SU-DHL-6 (cell line): ENCODE measurements around the gene WTAP.
"Not testable (repeated sequence)": the region's sequence is repeated elsewhere in the genome, so short reads cannot be mapped to it uniquely, and the experiment has no call there.

ENCODE experiments used
- H2AFZ ChIP-seq: fragments of 200-600 bp; sonication (generic); 2 replicates; pipeline ENCODE4 v1.6.1; 2014; ENCODE audit warnings: low read depth, mild to moderate bottlenecking, moderate library complexity, mixed read lengths, antibody characterized with exemption, low read length; ENCODE audit not compliant: severe bottlenecking
- H3F3A ChIP-seq: fragments of 200-600 bp; shearing (Covaris generic); 2 replicates; pipeline ENCODE4 v1.6.0; 2016; ENCODE audit warnings: antibody characterized with exemption, mild to moderate bottlenecking; ENCODE audit not compliant: insufficient read depth
- H3K27ac ChIP-seq: fragments of 200-600 bp; sonication (generic); 2 replicates; pipeline ENCODE4 v1.5.1; 2016; ENCODE audit warnings: low read depth, mild to moderate bottlenecking, low read length, moderate library complexity, mixed read lengths
- H3K27me3 ChIP-seq: fragments of 200-600 bp; sonication (generic), shearing (Covaris generic); 2 replicates; pipeline ENCODE4 v1.6.0; 2014; ENCODE audit warnings: mild to moderate bottlenecking, low read length
- H3K36me3 ChIP-seq: fragments of 200-600 bp; sonication (generic); 2 replicates; pipeline ENCODE4 v1.6.1; 2014; ENCODE audit warnings: mild to moderate bottlenecking, low read length, mixed read lengths
- H3K4me2 ChIP-seq: fragments of 300-600, 200-600 bp; shearing (Covaris generic), sonication (generic); 2 replicates; pipeline ENCODE4 v1.6.0; 2014; ENCODE audit warnings: low read length, low read depth, mild to moderate bottlenecking; ENCODE audit not compliant: poor library complexity, severe bottlenecking
- H3K4me3 ChIP-seq: fragments of 200-600 bp; sonication (generic); 2 replicates; pipeline ENCODE4 v1.5.1; 2014; ENCODE audit warnings: antibody characterized with exemption, low read length, mild to moderate bottlenecking, mixed read lengths; ENCODE audit not compliant: insufficient read depth, poor library complexity, severe bottlenecking
- H3K79me2 ChIP-seq: fragments of 200-600 bp; sonication (generic); 2 replicates; pipeline ENCODE4 v1.6.1; 2014; ENCODE audit warnings: mild to moderate bottlenecking, low read length, moderate library complexity; ENCODE audit not compliant: insufficient read depth
- H3K9ac ChIP-seq: fragments of 200-600 bp; sonication (generic); 2 replicates; pipeline ENCODE4 v1.7.0; 2014; ENCODE audit warnings: mild to moderate bottlenecking, low read length
- H3K9me2 ChIP-seq: fragments of 200-600 bp; sonication (generic); replicated peaks from 2 replicates; pipeline ENCODE4 v1.6.1; 2014; ENCODE audit warnings: low read length; ENCODE audit not compliant: insufficient read depth
- H3K9me3 ChIP-seq: fragments of 200-600 bp; sonication (generic); 2 replicates; pipeline ENCODE4 v1.6.1; 2014; ENCODE audit warnings: low read length, mixed read lengths; ENCODE audit not compliant: insufficient read depth
- H4K20me1 ChIP-seq: fragments of 200-600 bp; sonication (generic); 2 replicates; pipeline ENCODE4 v1.6.1; 2014; ENCODE audit warnings: low read depth, mild to moderate bottlenecking, antibody characterized with exemption, low read length, moderate library complexity, mixed read lengths
- CTCF ChIP-seq: fragments of 200-600 bp; sonication (generic); IDR thresholded peaks from one replicate; pipeline ENCODE4 v1.5.1; 2017; ENCODE audit warnings: antibody characterized with exemption, mild to moderate bottlenecking, low read length, moderate library complexity; ENCODE audit not compliant: insufficient read depth, poor library complexity, severe bottlenecking
- EZH2phosphoT487 ChIP-seq: fragments of 200-600 bp; sonication (generic), shearing (Covaris generic); conservative IDR thresholded peaks from 2 replicates; pipeline ENCODE4 v1.6.1; 2018; ENCODE audit warnings: mild to moderate bottlenecking, antibody characterized with exemption, low read length, moderate library complexity, mixed read lengths

Gene WTAP

GRCh38 chr6:159746759-159747158 lies 19.5 kb downstream of the WTAP start:
- Histone ChIP-seq H3K79me2 (peaks cover 47% of the 10 kb centered on the region), H3K9me2 (no peaks in the 10 kb centered on the region), H3K4me2 (no peak overlapping the region), H3F3A (peaks cover 29% of the 10 kb centered on the region; the same call in 1 of the 2 replicates), H3K9ac (no peak overlapping the region), H3K4me3 (no peak overlapping the region), H4K20me1 (peaks cover 18% of the 10 kb centered on the region), H3K36me3 (peaks cover 74% of the 10 kb centered on the region), H3K27me3 (no peaks in the 10 kb centered on the region), H3K27ac (no peak overlapping the region), H2AFZ (no peak overlapping the region), H3K9me3 (no peaks in the 10 kb centered on the region)
- TF ChIP-seq CTCF, result no peak
- no peak for TF ChIP-seq EZH2phosphoT487

GRCh38 chr6:159748127-159748526 lies 20.8 kb downstream of the WTAP start:
- not testable (repeated sequence) for H2AFZ ChIP-seq, H3K4me3 ChIP-seq, H3K4me2 ChIP-seq, H3K9me3 ChIP-seq, H3K9ac ChIP-seq, H3K9me2 ChIP-seq, H3K27ac ChIP-seq, H3K27me3 ChIP-seq
- H4K20me1 ChIP-seq, result peaks cover 13% of the 10 kb centered on the region
- peaks cover 77% of the 10 kb centered on the region for H3K36me3 ChIP-seq
- peaks cover 29% of the 10 kb centered on the region; the same call in 1 of the 2 replicates for H3F3A ChIP-seq
- H3K79me2 ChIP-seq, result peaks cover 46% of the 10 kb centered on the region

- Histone ChIP-seq H3K4me3 (no peak overlapping the region), H3K9me2 (no peaks in the 10 kb centered on the region), H3K36me3 (peaks cover 72% of the 10 kb centered on the region), H3K79me2 (peaks cover 33% of the 10 kb centered on the region; the same call in 1 of the 2 replicates), H3K4me2 (no peak overlapping the region), H3K9me3 (no peaks in the 10 kb centered on the region), H3K9ac (no peak overlapping the region), H3F3A (peaks cover 53% of the 10 kb centered on the region; the same call in 1 of the 2 replicates), H2AFZ (no peak overlapping the region), H3K27ac (no peak overlapping the region), H4K20me1 (peaks cover 4% of the 10 kb centered on the region; the same call in 1 of the 2 replicates), H3K27me3 (no peaks in the 10 kb centered on the region)
- TF ChIP-seq EZH2phosphoT487, result no peak
- TF ChIP-seq CTCF, result no peak
Measured at GRCh38 chr6:159751448-159751847, 24.1 kb downstream of the WTAP start.

GRCh38 chr6:159753081-159753872 lies 26.0 kb downstream of the WTAP start:
- H3K27me3 ChIP-seq, result no peaks in the 10 kb centered on the region
- H3K27ac ChIP-seq, result no peak overlapping the region
- H3K4me3 ChIP-seq, result no peak overlapping the region
- H4K20me1 ChIP-seq, result 0 out of 2 replicates have a peak, but pooled peaks cover 4% of the 10 kb centered on the region
- peaks cover 18% of the 10 kb centered on the region; the same call in 1 of the 2 replicates for H3K79me2 ChIP-seq
- H3K9ac ChIP-seq, result no peak overlapping the region
- H3F3A ChIP-seq, result peaks cover 54% of the 10 kb centered on the region
- peaks cover 63% of the 10 kb centered on the region for H3K36me3 ChIP-seq
- no peaks in the 10 kb centered on the region for H3K9me2 ChIP-seq
- H2AFZ ChIP-seq, result no peak overlapping the region
- no peak overlapping the region for H3K4me2 ChIP-seq
- H3K9me3 ChIP-seq, result no peaks in the 10 kb centered on the region
- no peak for TF ChIP-seq EZH2phosphoT487
